ENCODE measurements around the gene NLGN4Y. TPM values are rescaled to one million over a fixed set of nuclear protein-coding genes. Genes with fewer than 3 reads are reported as not detected.

The NLGN4Y gene
- total and polyA plus RNA-seq, 10 of the 15 experiments (the other 5 are each of a cell fraction or from before 2014, with no cell fraction given): not detected

DNA sequence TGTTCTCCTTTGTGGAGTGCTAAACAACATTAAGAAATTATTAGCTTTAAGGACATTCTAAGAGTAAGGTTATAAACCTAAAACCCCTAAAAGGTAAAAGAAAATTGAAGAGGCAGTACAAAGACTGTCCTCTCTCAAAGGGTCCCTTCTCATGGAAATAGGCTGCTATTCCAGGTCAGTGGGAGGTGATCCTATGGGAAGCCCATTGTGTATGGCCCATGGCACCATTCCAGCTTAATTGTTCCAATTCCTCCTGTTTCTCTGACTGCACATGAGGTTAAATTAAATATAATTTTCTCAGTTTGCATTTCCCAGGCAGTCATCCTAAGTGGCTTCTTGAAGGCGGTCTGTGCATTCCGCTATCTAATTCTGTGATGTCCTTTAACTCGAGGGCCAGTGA is 57.0 kb downstream of the NLGN4Y start (continued):
- TF ChIP-seq, protein P1, sequence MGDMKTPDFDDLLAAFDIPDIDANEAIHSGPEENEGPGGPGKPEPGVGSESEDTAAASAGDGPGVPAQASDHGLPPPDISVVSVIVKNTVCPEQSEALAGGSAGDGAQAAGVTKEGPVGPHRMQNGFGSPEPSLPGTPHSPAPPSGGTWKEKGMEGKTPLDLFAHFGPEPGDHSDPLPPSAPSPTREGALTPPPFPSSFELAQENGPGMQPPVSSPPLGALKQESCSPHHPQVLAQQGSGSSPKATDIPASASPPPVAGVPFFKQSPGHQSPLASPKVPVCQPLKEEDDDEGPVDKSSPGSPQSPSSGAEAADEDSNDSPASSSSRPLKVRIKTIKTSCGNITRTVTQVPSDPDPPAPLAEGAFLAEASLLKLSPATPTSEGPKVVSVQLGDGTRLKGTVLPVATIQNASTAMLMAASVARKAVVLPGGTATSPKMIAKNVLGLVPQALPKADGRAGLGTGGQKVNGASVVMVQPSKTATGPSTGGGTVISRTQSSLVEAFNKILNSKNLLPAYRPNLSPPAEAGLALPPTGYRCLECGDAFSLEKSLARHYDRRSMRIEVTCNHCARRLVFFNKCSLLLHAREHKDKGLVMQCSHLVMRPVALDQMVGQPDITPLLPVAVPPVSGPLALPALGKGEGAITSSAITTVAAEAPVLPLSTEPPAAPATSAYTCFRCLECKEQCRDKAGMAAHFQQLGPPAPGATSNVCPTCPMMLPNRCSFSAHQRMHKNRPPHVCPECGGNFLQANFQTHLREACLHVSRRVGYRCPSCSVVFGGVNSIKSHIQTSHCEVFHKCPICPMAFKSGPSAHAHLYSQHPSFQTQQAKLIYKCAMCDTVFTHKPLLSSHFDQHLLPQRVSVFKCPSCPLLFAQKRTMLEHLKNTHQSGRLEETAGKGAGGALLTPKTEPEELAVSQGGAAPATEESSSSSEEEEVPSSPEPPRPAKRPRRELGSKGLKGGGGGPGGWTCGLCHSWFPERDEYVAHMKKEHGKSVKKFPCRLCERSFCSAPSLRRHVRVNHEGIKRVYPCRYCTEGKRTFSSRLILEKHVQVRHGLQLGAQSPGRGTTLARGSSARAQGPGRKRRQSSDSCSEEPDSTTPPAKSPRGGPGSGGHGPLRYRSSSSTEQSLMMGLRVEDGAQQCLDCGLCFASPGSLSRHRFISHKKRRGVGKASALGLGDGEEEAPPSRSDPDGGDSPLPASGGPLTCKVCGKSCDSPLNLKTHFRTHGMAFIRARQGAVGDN (IDR thresholded peaks at IDR 0.05): no peak
- TF ChIP-seq, protein P2, sequence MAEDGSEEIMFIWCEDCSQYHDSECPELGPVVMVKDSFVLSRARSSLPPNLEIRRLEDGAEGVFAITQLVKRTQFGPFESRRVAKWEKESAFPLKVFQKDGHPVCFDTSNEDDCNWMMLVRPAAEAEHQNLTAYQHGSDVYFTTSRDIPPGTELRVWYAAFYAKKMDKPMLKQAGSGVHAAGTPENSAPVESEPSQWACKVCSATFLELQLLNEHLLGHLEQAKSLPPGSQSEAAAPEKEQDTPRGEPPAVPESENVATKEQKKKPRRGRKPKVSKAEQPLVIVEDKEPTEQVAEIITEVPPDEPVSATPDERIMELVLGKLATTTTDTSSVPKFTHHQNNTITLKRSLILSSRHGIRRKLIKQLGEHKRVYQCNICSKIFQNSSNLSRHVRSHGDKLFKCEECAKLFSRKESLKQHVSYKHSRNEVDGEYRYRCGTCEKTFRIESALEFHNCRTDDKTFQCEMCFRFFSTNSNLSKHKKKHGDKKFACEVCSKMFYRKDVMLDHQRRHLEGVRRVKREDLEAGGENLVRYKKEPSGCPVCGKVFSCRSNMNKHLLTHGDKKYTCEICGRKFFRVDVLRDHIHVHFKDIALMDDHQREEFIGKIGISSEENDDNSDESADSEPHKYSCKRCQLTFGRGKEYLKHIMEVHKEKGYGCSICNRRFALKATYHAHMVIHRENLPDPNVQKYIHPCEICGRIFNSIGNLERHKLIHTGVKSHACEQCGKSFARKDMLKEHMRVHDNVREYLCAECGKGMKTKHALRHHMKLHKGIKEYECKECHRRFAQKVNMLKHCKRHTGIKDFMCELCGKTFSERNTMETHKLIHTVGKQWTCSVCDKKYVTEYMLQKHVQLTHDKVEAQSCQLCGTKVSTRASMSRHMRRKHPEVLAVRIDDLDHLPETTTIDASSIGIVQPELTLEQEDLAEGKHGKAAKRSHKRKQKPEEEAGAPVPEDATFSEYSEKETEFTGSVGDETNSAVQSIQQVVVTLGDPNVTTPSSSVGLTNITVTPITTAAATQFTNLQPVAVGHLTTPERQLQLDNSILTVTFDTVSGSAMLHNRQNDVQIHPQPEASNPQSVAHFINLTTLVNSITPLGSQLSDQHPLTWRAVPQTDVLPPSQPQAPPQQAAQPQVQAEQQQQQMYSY (CRISPR knock-in tag; IDR thresholded peaks at IDR 0.05): no peak
- TF ChIP-seq NFXL1 (IDR thresholded peaks at IDR 0.05; ENCODE audit: borderline replicate concordance) (no peak), NRF1 (conservative IDR thresholded peaks at IDR 0.05; ENCODE audit: low read depth, low read length) (no peak), MYC (IDR thresholded peaks at IDR 0.05; ENCODE audit: insufficient read depth, insufficient read length, insufficient replicate concordance, low read length, severe bottlenecking) (no peak), SP1 (IDR thresholded peaks at IDR 0.05; ENCODE audit: low read depth, low read length) (no peak), RCOR1 (conservative IDR thresholded peaks at IDR 0.05; ENCODE audit: low read depth, low read length) (no peak), NR2C2 (IDR thresholded peaks at IDR 0.05; ENCODE audit: borderline replicate concordance, control insufficient read depth, insufficient read length, low read depth) (no peak), ATF7 (IDR thresholded peaks at IDR 0.05; ENCODE audit: low read depth) (no peak)
- TF ChIP-seq, protein P3, sequence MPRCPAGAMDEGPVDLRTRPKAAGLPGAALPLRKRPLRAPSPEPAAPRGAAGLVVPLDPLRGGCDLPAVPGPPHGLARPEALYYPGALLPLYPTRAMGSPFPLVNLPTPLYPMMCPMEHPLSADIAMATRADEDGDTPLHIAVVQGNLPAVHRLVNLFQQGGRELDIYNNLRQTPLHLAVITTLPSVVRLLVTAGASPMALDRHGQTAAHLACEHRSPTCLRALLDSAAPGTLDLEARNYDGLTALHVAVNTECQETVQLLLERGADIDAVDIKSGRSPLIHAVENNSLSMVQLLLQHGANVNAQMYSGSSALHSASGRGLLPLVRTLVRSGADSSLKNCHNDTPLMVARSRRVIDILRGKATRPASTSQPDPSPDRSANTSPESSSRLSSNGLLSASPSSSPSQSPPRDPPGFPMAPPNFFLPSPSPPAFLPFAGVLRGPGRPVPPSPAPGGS (IDR thresholded peaks at IDR 0.05; ENCODE audit: borderline replicate concordance, insufficient read depth, low read depth, low read length, poor library complexity, severe bottlenecking): no peak

Measured in GM12878 (cell line).